ENCODE measurements around the gene SP140.

SP140 gene

GRCh38 chr2:230225486-230225885 is at the start of gene SP140:
SP140 (plus strand) TSS chr2:230225736; CDS start chr2:230225845, 109 bp downstream.
- TF ChIP-seq, protein P1, sequence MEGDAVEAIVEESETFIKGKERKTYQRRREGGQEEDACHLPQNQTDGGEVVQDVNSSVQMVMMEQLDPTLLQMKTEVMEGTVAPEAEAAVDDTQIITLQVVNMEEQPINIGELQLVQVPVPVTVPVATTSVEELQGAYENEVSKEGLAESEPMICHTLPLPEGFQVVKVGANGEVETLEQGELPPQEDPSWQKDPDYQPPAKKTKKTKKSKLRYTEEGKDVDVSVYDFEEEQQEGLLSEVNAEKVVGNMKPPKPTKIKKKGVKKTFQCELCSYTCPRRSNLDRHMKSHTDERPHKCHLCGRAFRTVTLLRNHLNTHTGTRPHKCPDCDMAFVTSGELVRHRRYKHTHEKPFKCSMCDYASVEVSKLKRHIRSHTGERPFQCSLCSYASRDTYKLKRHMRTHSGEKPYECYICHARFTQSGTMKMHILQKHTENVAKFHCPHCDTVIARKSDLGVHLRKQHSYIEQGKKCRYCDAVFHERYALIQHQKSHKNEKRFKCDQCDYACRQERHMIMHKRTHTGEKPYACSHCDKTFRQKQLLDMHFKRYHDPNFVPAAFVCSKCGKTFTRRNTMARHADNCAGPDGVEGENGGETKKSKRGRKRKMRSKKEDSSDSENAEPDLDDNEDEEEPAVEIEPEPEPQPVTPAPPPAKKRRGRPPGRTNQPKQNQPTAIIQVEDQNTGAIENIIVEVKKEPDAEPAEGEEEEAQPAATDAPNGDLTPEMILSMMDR (IDR thresholded peaks at IDR 0.05; ENCODE audit: low read depth, low read length): no peak
- H3K4me3 ChIP-seq (ENCODE audit: low read depth, low read length): no peak within 1 kb of the TSS

DNA sequence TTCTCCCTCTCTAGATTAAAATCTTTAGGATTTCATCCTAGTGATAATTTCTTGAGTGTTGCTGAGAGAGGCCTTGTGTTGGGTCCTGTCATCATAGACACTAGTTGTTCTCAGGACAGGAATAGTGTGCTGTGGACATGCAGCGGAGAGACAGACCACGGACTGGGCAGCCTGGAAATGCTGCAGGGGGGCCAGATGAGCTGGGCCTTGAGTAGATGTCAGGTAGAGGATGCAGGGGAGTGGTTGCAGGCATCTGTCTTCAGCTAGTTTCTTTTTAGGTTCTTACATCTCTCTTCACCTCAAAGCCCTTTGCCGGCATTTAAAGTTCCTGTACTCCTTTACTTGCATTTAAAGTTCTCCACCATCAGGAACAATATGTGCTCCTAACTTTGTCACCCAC is 48.5 kb upstream of the SP140 start:
- H3K4me3 ChIP-seq (ENCODE audit: low read depth, low read length): no peak overlapping the region
- TF ChIP-seq, protein P1 (IDR thresholded peaks at IDR 0.05; ENCODE audit: low read depth, low read length): no peak

DNA sequence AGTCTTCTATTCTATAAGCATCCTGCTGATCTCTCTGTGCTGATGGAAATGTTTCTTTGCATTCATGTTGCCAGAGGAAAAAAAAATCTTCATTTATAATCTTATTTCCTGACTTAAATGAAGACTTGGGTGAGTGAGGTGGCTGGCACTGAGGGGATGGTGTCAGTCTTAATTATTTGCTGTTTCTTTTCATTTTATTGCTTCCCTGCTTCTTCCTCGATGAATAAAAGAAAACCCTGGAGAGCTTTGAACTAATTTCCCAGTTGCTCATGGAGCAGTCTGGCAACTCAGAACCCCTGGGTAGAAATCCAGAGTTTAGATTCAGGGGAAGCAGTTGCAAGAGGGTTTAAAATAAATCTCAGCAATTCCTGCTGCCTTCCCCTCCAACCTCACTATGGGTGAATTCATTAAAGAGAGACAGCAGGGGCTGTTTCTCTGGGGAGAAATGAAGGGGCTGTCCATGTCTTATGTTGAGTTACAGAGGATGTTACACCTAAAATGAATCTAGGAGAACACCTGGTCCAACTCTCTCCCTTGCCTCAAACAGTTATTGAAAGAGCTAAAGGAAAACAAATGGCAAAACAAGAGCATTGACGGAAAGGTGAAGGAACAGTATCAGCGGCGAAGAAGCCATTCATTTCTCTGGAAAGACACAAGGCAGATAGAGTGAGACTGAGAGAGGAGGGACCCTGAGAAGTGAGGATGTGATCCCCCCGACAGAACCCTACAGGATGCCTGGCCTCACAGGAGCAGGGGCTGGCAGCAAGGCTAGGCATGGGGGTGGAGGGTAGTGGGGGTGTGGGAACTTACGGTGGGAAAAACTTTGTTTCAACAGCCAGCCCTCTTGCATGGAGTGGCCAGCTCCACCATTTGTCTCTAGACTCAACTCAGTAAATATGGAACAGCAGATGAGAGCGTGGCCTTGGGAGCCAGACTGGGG is 46.7 kb upstream of the SP140 start:
- H3K4me3 ChIP-seq (ENCODE audit: low read depth, low read length): no peak overlapping the region
- TF ChIP-seq, protein P1 (IDR thresholded peaks at IDR 0.05; ENCODE audit: low read depth, low read length): no peak

- no peak overlapping the region for H3K4me3 ChIP-seq (ENCODE audit: low read depth, low read length)
- TF ChIP-seq, protein P1 (IDR thresholded peaks at IDR 0.05; ENCODE audit: low read depth, low read length): no peak
These were observed 45.6 kb upstream of the SP140 start for GRCh38 chr2:230179907-230180306.

DNA sequence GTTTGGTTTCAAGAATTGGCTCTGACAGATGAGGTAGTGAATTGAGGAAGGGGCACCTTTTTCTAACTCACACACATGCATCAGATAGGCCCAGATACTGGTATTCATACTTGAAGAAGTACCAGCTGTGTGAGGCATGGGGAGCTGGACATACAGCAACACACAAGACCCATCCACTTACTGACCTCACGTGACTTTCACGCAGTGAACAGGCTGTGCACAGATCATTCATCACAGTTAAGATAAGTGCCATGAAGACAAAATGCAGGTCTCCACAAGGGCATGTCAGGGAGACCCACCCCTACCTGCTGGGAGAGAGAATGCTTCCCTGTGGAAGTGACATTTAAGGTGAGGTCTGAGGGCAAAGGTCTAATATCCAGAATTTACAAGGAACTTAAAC is 44.3 kb upstream of the SP140 start:
- no peak overlapping the region for H3K4me3 ChIP-seq (ENCODE audit: low read depth, low read length)
- TF ChIP-seq, protein P1 (IDR thresholded peaks at IDR 0.05; ENCODE audit: low read depth, low read length): no peak

DNA sequence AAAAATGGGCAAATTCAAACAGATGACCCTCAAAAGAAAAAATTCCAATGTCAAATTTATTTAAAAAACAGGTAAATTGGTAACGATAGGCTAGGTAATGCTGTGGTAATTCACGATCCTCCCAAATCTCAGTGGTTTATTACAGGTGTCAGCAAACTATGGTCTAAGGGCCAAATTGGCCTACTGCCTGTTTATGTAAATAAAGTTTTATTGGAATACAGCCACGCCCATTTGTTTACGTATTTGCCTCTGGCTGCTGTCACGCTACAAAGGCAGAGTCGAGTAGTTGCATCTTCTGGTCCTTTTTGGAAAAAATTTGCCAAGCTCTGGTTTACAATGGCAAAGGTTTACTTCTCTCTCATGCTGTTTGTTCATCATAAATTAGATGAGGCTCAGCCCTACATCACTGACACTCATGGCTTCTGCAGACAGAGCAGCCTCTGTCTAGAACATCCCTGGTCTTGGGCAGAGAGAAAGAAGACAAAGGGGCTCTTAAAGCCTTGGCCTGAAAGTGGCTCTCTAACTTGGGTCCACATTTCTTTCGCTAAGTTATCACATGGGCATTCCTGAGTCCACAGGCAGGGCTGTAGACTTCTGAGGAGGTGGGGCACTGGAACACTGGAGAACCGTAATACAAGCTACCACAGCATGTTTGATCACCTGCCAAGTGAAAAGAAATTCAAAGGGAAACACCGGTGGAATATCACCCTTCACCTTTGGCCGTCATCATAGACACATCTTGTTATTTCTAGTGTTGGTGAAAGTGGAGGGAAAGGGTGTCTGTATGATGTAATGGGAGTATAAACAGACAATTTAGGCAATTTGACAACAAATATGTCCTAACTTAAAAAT is 40.6 kb upstream of the SP140 start:
- H3K4me3 ChIP-seq (ENCODE audit: low read depth, low read length): no peak overlapping the region
- TF ChIP-seq, protein P1 (IDR thresholded peaks at IDR 0.05; ENCODE audit: low read depth, low read length): no peak

Measured in WI38 (cell line).